ENCODE data around the gene LHFPL2.

Gene LHFPL2

GRCh38 chr5:78622302-78622971 is 26.1 kb downstream of the LHFPL2 start:
- TF ChIP-seq GATA3 (IDR thresholded peaks at IDR 0.05; ENCODE audit: low read depth, low read length) (no peak), GATA2 (IDR thresholded peaks at IDR 0.05; ENCODE audit: low read depth, low read length) (no peak)

GRCh38 chr5:78621291-78621738 is 27.3 kb downstream of the LHFPL2 start:
- no peak for TF ChIP-seq GATA3 (IDR thresholded peaks at IDR 0.05; ENCODE audit: low read depth, low read length)
- no peak for TF ChIP-seq GATA2 (IDR thresholded peaks at IDR 0.05; ENCODE audit: low read depth, low read length)

- no peak for TF ChIP-seq GATA3 (IDR thresholded peaks at IDR 0.05; ENCODE audit: low read depth, low read length)
- TF ChIP-seq GATA2 (IDR thresholded peaks at IDR 0.05; ENCODE audit: low read depth, low read length): no peak
Observed at GRCh38 chr5:78618303-78618702, 30.3 kb downstream of the LHFPL2 start.

GRCh38 chr5:78615697-78616096 is 32.9 kb downstream of the LHFPL2 start:
- TF ChIP-seq GATA2 (IDR thresholded peaks at IDR 0.05; ENCODE audit: low read depth, low read length) (no peak), GATA3 (IDR thresholded peaks at IDR 0.05; ENCODE audit: low read depth, low read length) (no peak)

GRCh38 chr5:78614816-78615215 is 33.8 kb downstream of the LHFPL2 start:
- no peak for TF ChIP-seq GATA2 (IDR thresholded peaks at IDR 0.05; ENCODE audit: low read depth, low read length)
- TF ChIP-seq GATA3 (IDR thresholded peaks at IDR 0.05; ENCODE audit: low read depth, low read length): no peak

- TF ChIP-seq GATA3 (IDR thresholded peaks at IDR 0.05; ENCODE audit: low read depth, low read length) (no peak), GATA2 (IDR thresholded peaks at IDR 0.05; ENCODE audit: low read depth, low read length) (no peak)
Observed at GRCh38 chr5:78613756-78614155, 34.8 kb downstream of the LHFPL2 start.

- TF ChIP-seq GATA2 (IDR thresholded peaks at IDR 0.05; ENCODE audit: low read depth, low read length): no peak
- no peak for TF ChIP-seq GATA3 (IDR thresholded peaks at IDR 0.05; ENCODE audit: low read depth, low read length)
Observed at GRCh38 chr5:78613151-78613533, 35.4 kb downstream of the LHFPL2 start.

- TF ChIP-seq GATA3 (IDR thresholded peaks at IDR 0.05; ENCODE audit: low read depth, low read length) (no peak), GATA2 (IDR thresholded peaks at IDR 0.05; ENCODE audit: low read depth, low read length) (no peak)
Observed at GRCh38 chr5:78612227-78613150, 36.1 kb downstream of the LHFPL2 start.

GRCh38 chr5:78611126-78611605 is 37.4 kb downstream of the LHFPL2 start:
- TF ChIP-seq GATA3 (IDR thresholded peaks at IDR 0.05; ENCODE audit: low read depth, low read length): no peak
- no peak for TF ChIP-seq GATA2 (IDR thresholded peaks at IDR 0.05; ENCODE audit: low read depth, low read length)

- TF ChIP-seq GATA2 (IDR thresholded peaks at IDR 0.05; ENCODE audit: low read depth, low read length): no peak
- no peak for TF ChIP-seq GATA3 (IDR thresholded peaks at IDR 0.05; ENCODE audit: low read depth, low read length)
Observed at GRCh38 chr5:78610636-78611035, 37.9 kb downstream of the LHFPL2 start.

GRCh38 chr5:78610163-78610583 is 38.4 kb downstream of the LHFPL2 start:
- no peak for TF ChIP-seq GATA2 (IDR thresholded peaks at IDR 0.05; ENCODE audit: low read depth, low read length)
- TF ChIP-seq GATA3 (IDR thresholded peaks at IDR 0.05; ENCODE audit: low read depth, low read length): no peak

GRCh38 chr5:78607864-78608263 is 40.7 kb downstream of the LHFPL2 start:
- TF ChIP-seq GATA2 (IDR thresholded peaks at IDR 0.05; ENCODE audit: low read depth, low read length): no peak
- no peak for TF ChIP-seq GATA3 (IDR thresholded peaks at IDR 0.05; ENCODE audit: low read depth, low read length)

GRCh38 chr5:78606241-78606640 is 42.3 kb downstream of the LHFPL2 start:
- no peak for TF ChIP-seq GATA3 (IDR thresholded peaks at IDR 0.05; ENCODE audit: low read depth, low read length)
- TF ChIP-seq GATA2 (IDR thresholded peaks at IDR 0.05; ENCODE audit: low read depth, low read length): no peak

- TF ChIP-seq GATA3 (IDR thresholded peaks at IDR 0.05; ENCODE audit: low read depth, low read length) (no peak), GATA2 (IDR thresholded peaks at IDR 0.05; ENCODE audit: low read depth, low read length) (no peak)
Observed at GRCh38 chr5:78605611-78606010, 43.0 kb downstream of the LHFPL2 start.

Data from SH-SY5Y (cell line).